GM12878 (cell line): ENCODE measurements around the gene BMPR1B. TPM values are rescaled to one million over a fixed set of nuclear protein-coding genes. Genes with fewer than 3 reads are reported as not detected.

Source experiments
- ATAC-seq: fragments of 200-7000 bp; cut with Tn5 transposase; 3 replicates; pipeline ENCODE4 v1.9.1; 2020; ENCODE audit warnings: mild to moderate bottlenecking, moderate library complexity
- BruUV-seq: library from RNA; stranded (reverse); fragments of 400-500 nt; replicated peaks from 2 replicates; lab custom pipeline; 2021; lab: Mats Ljungman, UMichigan
- CTCF ChIA-PET: fragments of 300-600 bp; sonication (Branson Sonifier 250); formaldehyde crosslinking; extraction: SDS; loops from one replicate; lab custom pipeline; 2021; ENCODE audit warnings: inconsistent platforms; lab: Yijun Ruan, JAX
- POLR2A ChIA-PET: fragments of 350-600 bp; formaldehyde crosslinking; extraction: SDS; loops from one replicate; lab custom pipeline; 2021; ENCODE audit warnings: inconsistent platforms; lab: Charles Lee
- RAD21 ChIA-PET: fragments of 300-600 bp; sonication (Branson Sonifier 250); formaldehyde crosslinking; loops from one replicate; lab custom pipeline; 2023; ENCODE audit warnings: antibody characterized with exemption; ENCODE audit not compliant: unreplicated experiment; lab: Charles Lee
- SMC1A ChIA-PET: fragments of 300-600 bp; sonication (Branson Sonifier 250); formaldehyde crosslinking; loops from one replicate; lab custom pipeline; 2023; ENCODE audit not compliant: unreplicated experiment, uncharacterized antibody; lab: Charles Lee
- DNase-seq: peaks from one replicate; pipeline ENCODE4 v3.0.0-alpha.2; 2011; ENCODE audit warnings: low read depth, low spot score
- FAIRE-seq: peaks from 3 replicates; lab custom pipeline; 2011; peaks lifted over from hg19 to GRCh38; lab: Jason Lieb, UNC
- H2AFZ ChIP-seq: 2 replicates; pipeline ENCODE4 v1.6.0; 2011; ENCODE audit warnings: low read depth, low read length, control low read depth; ENCODE audit not compliant: control insufficient read depth
- H3K27ac ChIP-seq: 2 replicates; pipeline ENCODE4 v1.5.1; 2011; ENCODE audit warnings: control low read depth; ENCODE audit not compliant: control insufficient read depth, insufficient read depth
- H3K27me3 ChIP-seq, 2 experiments: replicated peaks in 1 of 2; 2 replicates each; pipeline versions ENCODE4 v1.6.0 to v1.6.1; 2011; ENCODE audit warnings: low read length in 1 of 2; ENCODE audit not compliant: control insufficient read depth in 2 of 2, insufficient read depth in 2 of 2
- H3K36me3 ChIP-seq, 2 experiments: 2 replicates each; pipeline ENCODE4 v1.5.1; 2011; ENCODE audit warnings: low read length in 1 of 2; ENCODE audit not compliant: control insufficient read depth in 2 of 2, insufficient read depth in 2 of 2
- H3K4me1 ChIP-seq: 2 replicates; pipeline ENCODE4 v1.6.1; 2011; ENCODE audit warnings: mild to moderate bottlenecking, low read length, moderate library complexity, mixed read lengths; ENCODE audit not compliant: control insufficient read depth, insufficient read depth
- H3K4me2 ChIP-seq: 2 replicates; pipeline ENCODE4 v1.6.0; 2011; ENCODE audit warnings: control low read depth; ENCODE audit not compliant: control insufficient read depth, insufficient read depth
- H3K4me3 ChIP-seq: fragments of 200-600 bp; sonication (generic); 2 replicates; pipeline ENCODE4 v1.5.1; 2016
- H3K79me2 ChIP-seq: 2 replicates; pipeline ENCODE4 v1.6.0; 2011; ENCODE audit warnings: low read length; ENCODE audit not compliant: control insufficient read depth, insufficient read depth
- H3K9ac ChIP-seq: 2 replicates; pipeline ENCODE4 v1.8.0; 2011; ENCODE audit warnings: low read length, control low read depth, mixed read lengths; ENCODE audit not compliant: control insufficient read depth, insufficient read depth
- H3K9me3 ChIP-seq: replicated peaks from 3 replicates; pipeline ENCODE4 v1.5.1; 2011; ENCODE audit warnings: mild to moderate bottlenecking, low read length; ENCODE audit not compliant: control insufficient read depth, insufficient read depth
- H4K20me1 ChIP-seq: 2 replicates; pipeline ENCODE4 v1.6.0; 2011; ENCODE audit not compliant: control insufficient read depth, insufficient read depth
- IKZF2 ChIP-seq, 2 experiments: fragments of 450-650 bp; IDR thresholded peaks; 2 replicates each; pipeline ENCODE4 v1.6.1; 2017; ENCODE audit warnings: mild to moderate bottlenecking in 2 of 2, moderate library complexity in 2 of 2
- TARDBP ChIP-seq: IDR thresholded peaks from 2 replicates; pipeline ENCODE4 v1.6.1; 2016; ENCODE audit warnings: borderline replicate concordance
- ZBED1 ChIP-seq: IDR thresholded peaks from 2 replicates; pipeline ENCODE4 v1.6.1; 2016; ENCODE audit warnings: borderline replicate concordance
- WGBS: methylation state at CpG from one replicate; pipeline ENCODE4 v1.1.6; 2016; ENCODE audit warnings: low lambda C conversion rate; ENCODE audit not compliant: insufficient replicate concordance, insufficient coverage; ENCODE audit errors: missing lambda C conversion rate; 5-methylcytosine and 5-hydroxymethylcytosine counted together
- in situ Hi-C: fragments of 300-500 bp; cut with MboI; formaldehyde crosslinking; loops from 9 replicates; pipeline ENCODE4 v1.14.3; 2018; ENCODE audit warnings: mixed read lengths
- intact Hi-C: fragments of 100-400 bp; cut with micrococcal nuclease; formaldehyde crosslinking; loops from one replicate; pipeline ENCODE4 v1.14.2; 2022; ENCODE audit not compliant: unreplicated experiment
- polyA plus RNA-seq, 11 experiments: library from polyadenylated mRNA; depleted of rRNA in 4 of 11; unstranded in 6 of 11; stranded (reverse) in 5 of 11; fragments of >200 nt; fragmentation: Nextera tagmentation in 4 of 11; fragmentation: Illumina TruSeq in 1 of 11; extraction: Ambion mirVana in 4 of 11; extraction: Trizol in 1 of 11; gene quantifications; 1 replicate in 1 of 11; 2 replicates in 10 of 11; pipeline versions ENCODE4 v1.2.1 to v1.2.3, GENCODE V29; 2011 to 2016; ENCODE audit warnings: inconsistent platforms in 2 of 11, missing spikeins in 2 of 11, low read depth in 1 of 11
- total RNA-seq, 4 experiments: library from RNA; depleted of rRNA in 3 of 4; stranded (reverse); fragments of >200 nt in 3 of 4; fragmentation: Illumina TruSeq in 1 of 4; extraction: Trizol in 1 of 4; gene quantifications; 2 replicates each; pipeline versions ENCODE4 v1.2.1 to v1.2.3, GENCODE V29; 2013 to 2021
- TF ChIP-seq, protein P1 (sequence below): fragments of 450-650 bp; IDR thresholded peaks from 2 replicates; pipeline ENCODE4 v1.6.1; 2017; ENCODE audit warnings: mild to moderate bottlenecking, moderate library complexity
- TF ChIP-seq, protein P2 (sequence below): fragments of 450-650 bp; IDR thresholded peaks from 2 replicates; pipeline ENCODE4 v1.6.1; 2016; ENCODE audit warnings: mild to moderate bottlenecking

The BMPR1B gene
- total and polyA plus RNA-seq, 10 of the 15 experiments (the other 5 are each of a cell fraction or from before 2014, with no cell fraction given), result not detected

DNA sequence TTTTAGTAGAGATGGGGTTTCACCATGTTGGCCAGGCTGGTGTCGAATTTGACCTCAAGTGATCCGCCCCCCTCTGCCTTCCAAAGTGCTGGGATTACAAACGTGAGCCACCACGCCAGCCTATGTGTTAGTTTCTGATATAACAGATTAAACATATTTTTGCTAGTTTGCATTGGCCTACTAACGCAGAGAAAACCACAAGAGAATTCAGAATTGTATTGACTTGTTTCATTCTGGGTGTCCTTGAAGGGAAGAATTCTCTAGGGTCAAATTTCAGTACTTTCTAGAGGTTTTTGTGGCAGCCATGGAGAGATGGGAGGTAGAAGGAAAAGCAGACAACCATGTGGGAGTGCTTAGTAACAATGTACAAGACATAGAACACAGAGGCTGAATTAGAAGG is 46.1 kb upstream of the BMPR1B start (continued):
- TF ChIP-seq, protein P1, sequence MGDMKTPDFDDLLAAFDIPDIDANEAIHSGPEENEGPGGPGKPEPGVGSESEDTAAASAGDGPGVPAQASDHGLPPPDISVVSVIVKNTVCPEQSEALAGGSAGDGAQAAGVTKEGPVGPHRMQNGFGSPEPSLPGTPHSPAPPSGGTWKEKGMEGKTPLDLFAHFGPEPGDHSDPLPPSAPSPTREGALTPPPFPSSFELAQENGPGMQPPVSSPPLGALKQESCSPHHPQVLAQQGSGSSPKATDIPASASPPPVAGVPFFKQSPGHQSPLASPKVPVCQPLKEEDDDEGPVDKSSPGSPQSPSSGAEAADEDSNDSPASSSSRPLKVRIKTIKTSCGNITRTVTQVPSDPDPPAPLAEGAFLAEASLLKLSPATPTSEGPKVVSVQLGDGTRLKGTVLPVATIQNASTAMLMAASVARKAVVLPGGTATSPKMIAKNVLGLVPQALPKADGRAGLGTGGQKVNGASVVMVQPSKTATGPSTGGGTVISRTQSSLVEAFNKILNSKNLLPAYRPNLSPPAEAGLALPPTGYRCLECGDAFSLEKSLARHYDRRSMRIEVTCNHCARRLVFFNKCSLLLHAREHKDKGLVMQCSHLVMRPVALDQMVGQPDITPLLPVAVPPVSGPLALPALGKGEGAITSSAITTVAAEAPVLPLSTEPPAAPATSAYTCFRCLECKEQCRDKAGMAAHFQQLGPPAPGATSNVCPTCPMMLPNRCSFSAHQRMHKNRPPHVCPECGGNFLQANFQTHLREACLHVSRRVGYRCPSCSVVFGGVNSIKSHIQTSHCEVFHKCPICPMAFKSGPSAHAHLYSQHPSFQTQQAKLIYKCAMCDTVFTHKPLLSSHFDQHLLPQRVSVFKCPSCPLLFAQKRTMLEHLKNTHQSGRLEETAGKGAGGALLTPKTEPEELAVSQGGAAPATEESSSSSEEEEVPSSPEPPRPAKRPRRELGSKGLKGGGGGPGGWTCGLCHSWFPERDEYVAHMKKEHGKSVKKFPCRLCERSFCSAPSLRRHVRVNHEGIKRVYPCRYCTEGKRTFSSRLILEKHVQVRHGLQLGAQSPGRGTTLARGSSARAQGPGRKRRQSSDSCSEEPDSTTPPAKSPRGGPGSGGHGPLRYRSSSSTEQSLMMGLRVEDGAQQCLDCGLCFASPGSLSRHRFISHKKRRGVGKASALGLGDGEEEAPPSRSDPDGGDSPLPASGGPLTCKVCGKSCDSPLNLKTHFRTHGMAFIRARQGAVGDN, result no peak
- TF ChIP-seq TARDBP, result no peak

DNA sequence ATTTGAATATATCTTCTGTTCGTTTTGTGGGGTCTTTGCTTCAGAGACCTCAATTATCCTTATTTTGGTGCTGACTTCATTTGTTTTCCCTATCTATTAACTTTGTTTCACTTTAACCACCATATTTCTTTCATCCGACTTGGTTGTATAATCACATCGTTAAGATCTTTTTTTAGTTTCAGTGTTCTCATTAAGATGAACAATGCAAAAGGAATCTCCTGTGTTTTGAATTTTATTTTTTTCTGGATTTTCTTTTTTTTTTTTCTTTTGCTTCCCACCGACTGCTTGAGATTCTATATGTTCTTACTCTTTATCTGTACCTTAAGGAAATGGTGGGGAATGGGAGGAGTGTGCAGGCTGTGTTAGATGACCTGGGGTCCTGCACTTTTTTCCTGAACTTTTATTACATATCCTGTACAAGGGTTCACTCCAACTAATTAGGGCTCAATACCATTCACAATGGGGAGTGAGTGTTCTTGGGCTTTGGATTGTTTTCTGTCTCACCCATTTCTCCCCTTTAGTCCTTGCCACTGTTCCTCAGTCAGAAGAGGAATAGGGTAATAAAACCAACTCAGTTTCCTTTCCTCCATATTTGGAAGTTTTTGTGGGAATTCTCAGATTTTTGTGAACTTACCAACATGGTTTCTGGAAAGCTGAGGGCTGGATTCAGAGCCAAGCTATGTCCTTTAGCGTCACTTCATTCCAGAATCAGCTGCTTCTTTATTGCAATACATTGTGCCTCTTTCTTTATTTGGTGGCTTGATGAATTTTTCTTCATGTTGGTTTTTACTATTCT is 43.2 kb upstream of the BMPR1B start:
- Histone ChIP-seq H3K36me3 (no peaks in the 10 kb centered on the region), H3K27me3 (no peaks in the 10 kb centered on the region), H3K4me2 (no peak overlapping the region), H3K4me1 (no peaks in the 10 kb centered on the region), H4K20me1 (no peaks in the 10 kb centered on the region), H3K9me3 (no peaks in the 10 kb centered on the region), H3K27ac (no peak overlapping the region), H3K79me2 (no peaks in the 10 kb centered on the region), H3K4me3 (no peak overlapping the region), H2AFZ (no peak overlapping the region), H3K9ac (no peak overlapping the region)
- no TSS peak for BruUV-seq
- TF ChIP-seq IKZF2 (IDR thresholded peaks at IDR 0.05), result no peak
- TF ChIP-seq, protein P2, sequence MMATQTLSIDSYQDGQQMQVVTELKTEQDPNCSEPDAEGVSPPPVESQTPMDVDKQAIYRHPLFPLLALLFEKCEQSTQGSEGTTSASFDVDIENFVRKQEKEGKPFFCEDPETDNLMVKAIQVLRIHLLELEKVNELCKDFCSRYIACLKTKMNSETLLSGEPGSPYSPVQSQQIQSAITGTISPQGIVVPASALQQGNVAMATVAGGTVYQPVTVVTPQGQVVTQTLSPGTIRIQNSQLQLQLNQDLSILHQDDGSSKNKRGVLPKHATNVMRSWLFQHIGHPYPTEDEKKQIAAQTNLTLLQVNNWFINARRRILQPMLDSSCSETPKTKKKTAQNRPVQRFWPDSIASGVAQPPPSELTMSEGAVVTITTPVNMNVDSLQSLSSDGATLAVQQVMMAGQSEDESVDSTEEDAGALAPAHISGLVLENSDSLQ, result no peak
- TF ChIP-seq ZBED1, result no peak
- intact Hi-C loops (no loop called here), in situ Hi-C loops (no loop called here)
- ATAC-seq (no peak), DNase-seq (no peak), FAIRE-seq (no peak)
- 39% methylated on average over 5 of the region's 5 CpGs for WGBS
- ChIA-PET RAD21 (no interaction called here), SMC1A (no interaction called here), POLR2A (no interaction called here), CTCF (no interaction called here)
